K562 (cell line): ENCODE results near the gene DLX6. TPM values are rescaled to one million over a fixed set of nuclear protein-coding genes. Genes with fewer than 3 reads are reported as not detected.

Experiments
- ATAC-seq: fragments of 200-7000 bp; cut with Tn5 transposase; 3 replicates; pipeline ENCODE4 v1.9.1; 2020; ENCODE audit warnings: moderate library complexity
- BruUV-seq: library from RNA; stranded (reverse); fragments of 400-500 nt; replicated peaks from 2 replicates; lab custom pipeline; 2021; lab: Mats Ljungman, UMichigan
- CTCF ChIA-PET: fragments of 300-600 bp; formaldehyde crosslinking; extraction: SDS; loops from one replicate; lab custom pipeline; 2021; ENCODE audit warnings: low intra/inter-chr PET ratio; lab: Yijun Ruan, JAX
- POLR2A ChIA-PET: fragments of 300-600, 350-650 bp; sonication (Branson Sonifier 250); formaldehyde crosslinking; extraction: SDS; loops from one replicate; lab custom pipeline; 2021; ENCODE audit warnings: antibody characterized with exemption, inconsistent platforms; lab: Yijun Ruan, JAX
- DNase-seq, 4 experiments: peaks; one replicate each; pipeline versions ENCODE4 v3.0.0 to v3.0.0-alpha.2; 2011 to 2018; ENCODE audit warnings: low spot score in 3 of 4, mixed read lengths in 3 of 4; ENCODE audit errors: extremely low read depth in 1 of 4
- FAIRE-seq: peaks from 2 replicates; lab custom pipeline; 2011; peaks lifted over from hg19 to GRCh38; lab: Jason Lieb, UNC
- H2AFZ ChIP-seq: 2 replicates; pipeline ENCODE4 v1.6.0; 2011; ENCODE audit warnings: low read depth, low read length, control low read depth, inconsistent platforms
- H3K27ac ChIP-seq: fragments of 200-600 bp; 3 replicates; pipeline ENCODE4 v1.8.0; 2011; ENCODE audit warnings: low read depth, mild to moderate bottlenecking, control low read depth, inconsistent platforms, low read length, moderate library complexity, mixed read lengths; ENCODE audit errors: extremely low read depth
- H3K27me3 ChIP-seq, 2 experiments: fragments of 300-600 bp in 1 of 2; 2 replicates in 1 of 2; 3 replicates in 1 of 2; pipeline versions ENCODE4 v1.6.0 to v1.8.0; 2011; ENCODE audit warnings: inconsistent platforms in 2 of 2, low read length in 2 of 2, mild to moderate bottlenecking in 1 of 2, mixed read lengths in 1 of 2, moderate library complexity in 1 of 2; ENCODE audit not compliant: control insufficient read depth in 2 of 2, insufficient read depth in 2 of 2
- H3K36me3 ChIP-seq: fragments of 300-600 bp; 3 replicates; pipeline ENCODE4 v1.8.0; 2011; ENCODE audit warnings: mild to moderate bottlenecking, low read length, inconsistent platforms; ENCODE audit not compliant: control insufficient read depth, insufficient read depth
- H3K4me1 ChIP-seq, 2 experiments: fragments of 200-600 bp in 1 of 2; replicated peaks in 1 of 2; 2 replicates in 1 of 2; 3 replicates in 1 of 2; pipeline versions ENCODE4 v1.5.1 to v1.8.0; 2011; ENCODE audit warnings: inconsistent platforms in 2 of 2, low read length in 2 of 2, mild to moderate bottlenecking in 1 of 2, mixed read lengths in 1 of 2, moderate library complexity in 1 of 2; ENCODE audit not compliant: control insufficient read depth in 2 of 2, insufficient read depth in 2 of 2
- H3K4me2 ChIP-seq: 2 replicates; pipeline ENCODE4 v1.6.1; 2011; ENCODE audit warnings: low read length, control low read depth, inconsistent platforms, mixed read lengths; ENCODE audit not compliant: insufficient read depth
- H3K4me3 ChIP-seq: fragments of 200-600 bp; sonication (generic), shearing (Covaris generic); 2 replicates; pipeline ENCODE4 v1.5.1; 2016; ENCODE audit warnings: control low read depth, inconsistent platforms
- H3K79me2 ChIP-seq: fragments of 200-600 bp; 3 replicates; pipeline ENCODE4 v1.8.0; 2011; ENCODE audit warnings: low read length, inconsistent platforms; ENCODE audit not compliant: control insufficient read depth, insufficient read depth
- H3K9ac ChIP-seq, 2 experiments: 2 replicates each; pipeline versions ENCODE4 v1.6.0 to v1.6.1; 2011; ENCODE audit warnings: low read depth in 2 of 2, low read length in 2 of 2, control low read depth in 1 of 2, inconsistent platforms in 1 of 2, mild to moderate bottlenecking in 1 of 2, mixed read lengths in 1 of 2; ENCODE audit not compliant: insufficient read depth in 1 of 2
- H3K9me1 ChIP-seq: one replicate; pipeline ENCODE4 v1.6.0; 2011; ENCODE audit warnings: inconsistent platforms, mild to moderate bottlenecking, low read length, moderate library complexity; ENCODE audit not compliant: control insufficient read depth, insufficient read depth
- H3K9me3 ChIP-seq: replicated peaks from 2 replicates; pipeline ENCODE4 v1.5.1; 2011; ENCODE audit warnings: low read depth, low read length, inconsistent platforms; ENCODE audit not compliant: control insufficient read depth, insufficient read depth
- H4K20me1 ChIP-seq: replicated peaks from 2 replicates; pipeline ENCODE4 v1.6.1; 2011; ENCODE audit warnings: low read length, inconsistent platforms, mixed read lengths; ENCODE audit not compliant: control insufficient read depth, insufficient read depth
- BCL6 ChIP-seq: fragments of 250-450 bp; sonication (Bioruptor Pico); IDR thresholded peaks from 2 replicates; pipeline ENCODE4 v1.4.0; 2020
- CBX1 ChIP-seq: sonication (generic); IDR thresholded peaks from 2 replicates; pipeline ENCODE4 v1.6.1; 2016; ENCODE audit warnings: antibody characterized with exemption, low read depth, mild to moderate bottlenecking
- JUND ChIP-seq, 2 experiments: IDR thresholded peaks; 2 replicates in 1 of 2; 3 replicates in 1 of 2; pipeline ENCODE4 v1.6.1; 2011; ENCODE audit warnings: borderline replicate concordance in 2 of 2, low read depth in 2 of 2, low read length in 2 of 2, improper control_type of control experiment in 1 of 2, missing biosample characterization in 1 of 2, missing genetic modification characterization in 1 of 2, missing genetic modification reagents in 1 of 2
- MCM2 ChIP-seq: fragments of 450-650 bp; IDR thresholded peaks from 2 replicates; pipeline ENCODE4 v1.6.1; 2017; ENCODE audit warnings: low read depth, mild to moderate bottlenecking
- MTA1 ChIP-seq: fragments of 450-650 bp; IDR thresholded peaks from 2 replicates; pipeline ENCODE4 v1.6.1; 2017; ENCODE audit warnings: borderline replicate concordance
- RFX7 ChIP-seq: fragments of 250-450 bp; sonication (Bioruptor Pico); IDR thresholded peaks from 2 replicates; pipeline ENCODE4 v1.5.1; 2021; ENCODE audit warnings: mild to moderate bottlenecking
- SMC3 ChIP-seq: conservative IDR thresholded peaks from 2 replicates; pipeline ENCODE4 v1.6.1; 2011; ENCODE audit warnings: low read depth, low read length, improper control_type of control experiment; ENCODE audit not compliant: insufficient read depth
- TSHZ1 ChIP-seq: fragments of 250-450 bp; sonication (Bioruptor Pico); IDR thresholded peaks from 2 replicates; pipeline ENCODE4 v1.4.0; 2020; ENCODE audit warnings: mild to moderate bottlenecking, moderate library complexity
- ZNF165 ChIP-seq: fragments of 250-450 bp; sonication (Bioruptor Pico); IDR thresholded peaks from 2 replicates; pipeline ENCODE4 v1.4.0; 2020; ENCODE audit warnings: borderline replicate concordance
- ZNF197 ChIP-seq: fragments of 200-800 bp; sonication (Bioruptor generic); IDR thresholded peaks from 2 replicates; pipeline ENCODE4 v1.6.1; 2016; ENCODE audit warnings: low read depth, missing genetic modification characterization, missing compliant biosample characterization
- WGBS: fragments of 100-300 bp; shearing (Covaris generic); methylation state at CpG from one replicate; pipeline ENCODE4 v1.1.6; 2016; ENCODE audit warnings: low coverage, mixed read lengths; ENCODE audit not compliant: insufficient coverage; ENCODE audit errors: missing lambda C conversion rate; 5-methylcytosine and 5-hydroxymethylcytosine counted together
- in situ Hi-C: fragments of 300-500 bp; cut with MboI; formaldehyde crosslinking; loops from 4 replicates; pipeline ENCODE4 v1.15.0; 2018; ENCODE audit warnings: inconsistent platforms, mixed read lengths
- intact Hi-C: fragments of 100-400 bp; cut with micrococcal nuclease; formaldehyde crosslinking; loops from 2 replicates; pipeline ENCODE4 v1.14.2; 2022
- polyA plus RNA-seq, 8 experiments: library from polyadenylated mRNA; depleted of rRNA in 4 of 8; stranded (reverse) in 5 of 8; unstranded in 3 of 8; fragments of >200 nt; fragmentation: Nextera tagmentation in 2 of 8; fragmentation: Illumina TruSeq in 1 of 8; extraction: Ambion mirVana in 2 of 8; extraction: Trizol in 1 of 8; gene quantifications; 2 replicates each; pipeline versions ENCODE4 v1.2.1 to v1.2.3, GENCODE V29; 2011 to 2014; ENCODE audit warnings: inconsistent platforms in 1 of 8, missing spikeins in 1 of 8
- total RNA-seq, 7 experiments: library from RNA; depleted of rRNA in 6 of 7; stranded (reverse); fragments of >200 nt in 6 of 7; fragmentation: Illumina TruSeq in 2 of 7; extraction: Trizol in 2 of 7; gene quantifications; 2 replicates each; pipeline versions ENCODE4 v1.2.1 to v1.2.3, GENCODE V29; 2011 to 2021; ENCODE audit warnings: low replicate concordance in 1 of 7

DLX6 gene
- total and polyA plus RNA-seq, 9 of the 15 experiments (the other 6 are each of a cell fraction or from before 2014, with no cell fraction given): not detected

- no peak for TF ChIP-seq TSHZ1 (CRISPR knock-in tag)
- TF ChIP-seq SMC3: no peak
- TF ChIP-seq, all 486 proteins: peak for 0
Measured at GRCh38 chr7:97004247-97005182, 838 bp upstream of the DLX6 start (continued).

- Histone ChIP-seq H3K27ac (no peak overlapping the region), H3K9me3 (no peaks in the 10 kb centered on the region), H3K9me1 (no peaks in the 10 kb centered on the region), H3K4me1 (peaks cover 0 to 10% of the 10 kb centered on the region in 2 experiments; a peak in 1 of 5 replicates), H3K4me3 (no peak overlapping the region), H3K27me3 (peaks cover 63 to 71% of the 10 kb centered on the region in 2 experiments), H4K20me1 (no peaks in the 10 kb centered on the region), H3K79me2 (no peaks in the 10 kb centered on the region), H3K4me2 (no peak overlapping the region), H3K9ac (no peak overlapping the region), H2AFZ (no peak overlapping the region), H3K36me3 (no peaks in the 10 kb centered on the region)
- peak; percentile 35; the same call in 2 of the 3 replicates for ATAC-seq
- CTCF ChIA-PET: no interaction called here
- POLR2A ChIA-PET: no interaction called here
- DNase-seq: no peak
- in situ Hi-C loops: no loop called here
- no peak for FAIRE-seq
- no TSS peak for BruUV-seq
- intact Hi-C loops: no loop called here
- WGBS: 28% methylated on average over 45 of the region's 83 CpGs
- TF ChIP-seq RFX7 (CRISPR knock-in tag) (no peak), CBX1 (no peak), MTA1 (no peak), ZNF197 (CRISPR knock-in tag) (no peak), JUND (IDR thresholded peaks at IDR 0.05; ENCODE audit: borderline replicate concordance, low read depth, low read length) (no peak), JUND (tag; IDR thresholded peaks at IDR 0.05; ENCODE audit: borderline replicate concordance, low read depth, low read length) (no peak), BCL6 (no peak), MCM2 (no peak), ZNF165 (no peak)
Measured at GRCh38 chr7:97006055-97006815, 882 bp downstream of the DLX6 start.
